IMR-90 (cell line): ENCODE measurements around the gene RC3H2.
"Not testable (repeated sequence)": the region's sequence is repeated elsewhere in the genome, so short reads cannot be mapped to it uniquely, and the experiment has no call there.

Source experiments
- BHLHE40 ChIP-seq: fragments of 150-350 bp; IDR thresholded peaks from 2 replicates; pipeline ENCODE4 v1.6.1; 2016; ENCODE audit warnings: mild to moderate bottlenecking, low read depth, low read length
- MAZ ChIP-seq: IDR thresholded peaks from 2 replicates; pipeline ENCODE4 v1.6.1; 2012; ENCODE audit warnings: low read depth, mild to moderate bottlenecking, low read length, improper control_type of control experiment, moderate library complexity, borderline replicate concordance
- POLR2A ChIP-seq: IDR thresholded peaks from 2 replicates; pipeline ENCODE4 v1.6.1; 2012; ENCODE audit warnings: mild to moderate bottlenecking, low read depth, low read length
- RAD21 ChIP-seq: IDR thresholded peaks from 2 replicates; pipeline ENCODE4 v1.6.1; 2012; ENCODE audit warnings: low read length, improper control_type of control experiment
- RFX5 ChIP-seq: IDR thresholded peaks from 2 replicates; pipeline ENCODE4 v1.8.0; 2012; ENCODE audit warnings: low read depth, mild to moderate bottlenecking, low read length, moderate library complexity
- TF ChIP-seq, protein P1 (sequence below): conservative IDR thresholded peaks from 2 replicates; pipeline ENCODE4 v1.5.1; 2012; ENCODE audit warnings: mild to moderate bottlenecking, low read depth, low read length, improper control_type of control experiment

- TF ChIP-seq, protein P1, sequence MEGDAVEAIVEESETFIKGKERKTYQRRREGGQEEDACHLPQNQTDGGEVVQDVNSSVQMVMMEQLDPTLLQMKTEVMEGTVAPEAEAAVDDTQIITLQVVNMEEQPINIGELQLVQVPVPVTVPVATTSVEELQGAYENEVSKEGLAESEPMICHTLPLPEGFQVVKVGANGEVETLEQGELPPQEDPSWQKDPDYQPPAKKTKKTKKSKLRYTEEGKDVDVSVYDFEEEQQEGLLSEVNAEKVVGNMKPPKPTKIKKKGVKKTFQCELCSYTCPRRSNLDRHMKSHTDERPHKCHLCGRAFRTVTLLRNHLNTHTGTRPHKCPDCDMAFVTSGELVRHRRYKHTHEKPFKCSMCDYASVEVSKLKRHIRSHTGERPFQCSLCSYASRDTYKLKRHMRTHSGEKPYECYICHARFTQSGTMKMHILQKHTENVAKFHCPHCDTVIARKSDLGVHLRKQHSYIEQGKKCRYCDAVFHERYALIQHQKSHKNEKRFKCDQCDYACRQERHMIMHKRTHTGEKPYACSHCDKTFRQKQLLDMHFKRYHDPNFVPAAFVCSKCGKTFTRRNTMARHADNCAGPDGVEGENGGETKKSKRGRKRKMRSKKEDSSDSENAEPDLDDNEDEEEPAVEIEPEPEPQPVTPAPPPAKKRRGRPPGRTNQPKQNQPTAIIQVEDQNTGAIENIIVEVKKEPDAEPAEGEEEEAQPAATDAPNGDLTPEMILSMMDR = not testable (repeated sequence)
- not testable (repeated sequence) for TF ChIP-seq RAD21, RFX5, MAZ, POLR2A, BHLHE40
These were observed 37.9 kb downstream of the RC3H2 start for GRCh38 chr9:122867276-122867675.
